ENCODE measurements around the gene GSK3A.

Gene GSK3A

DNA sequence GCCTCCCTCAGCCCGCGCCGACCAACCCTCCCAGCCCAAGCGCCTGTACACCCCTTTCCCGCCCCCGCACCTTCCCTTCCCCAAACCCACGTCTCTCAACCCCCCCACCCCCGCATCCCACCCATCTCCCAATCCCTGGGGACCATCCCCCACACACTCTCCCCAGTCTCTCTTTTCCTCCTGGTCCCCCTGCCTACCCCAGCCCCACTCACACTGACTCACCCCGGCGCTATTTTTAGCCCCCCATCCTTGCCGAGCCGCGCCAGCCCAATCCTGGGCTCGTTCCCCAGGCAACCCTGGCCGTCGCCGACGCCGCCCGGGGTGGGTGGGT is 38.4 kb upstream of the GSK3A start:
- DNase-seq (ENCODE audit: low read depth) = no peak

DNA sequence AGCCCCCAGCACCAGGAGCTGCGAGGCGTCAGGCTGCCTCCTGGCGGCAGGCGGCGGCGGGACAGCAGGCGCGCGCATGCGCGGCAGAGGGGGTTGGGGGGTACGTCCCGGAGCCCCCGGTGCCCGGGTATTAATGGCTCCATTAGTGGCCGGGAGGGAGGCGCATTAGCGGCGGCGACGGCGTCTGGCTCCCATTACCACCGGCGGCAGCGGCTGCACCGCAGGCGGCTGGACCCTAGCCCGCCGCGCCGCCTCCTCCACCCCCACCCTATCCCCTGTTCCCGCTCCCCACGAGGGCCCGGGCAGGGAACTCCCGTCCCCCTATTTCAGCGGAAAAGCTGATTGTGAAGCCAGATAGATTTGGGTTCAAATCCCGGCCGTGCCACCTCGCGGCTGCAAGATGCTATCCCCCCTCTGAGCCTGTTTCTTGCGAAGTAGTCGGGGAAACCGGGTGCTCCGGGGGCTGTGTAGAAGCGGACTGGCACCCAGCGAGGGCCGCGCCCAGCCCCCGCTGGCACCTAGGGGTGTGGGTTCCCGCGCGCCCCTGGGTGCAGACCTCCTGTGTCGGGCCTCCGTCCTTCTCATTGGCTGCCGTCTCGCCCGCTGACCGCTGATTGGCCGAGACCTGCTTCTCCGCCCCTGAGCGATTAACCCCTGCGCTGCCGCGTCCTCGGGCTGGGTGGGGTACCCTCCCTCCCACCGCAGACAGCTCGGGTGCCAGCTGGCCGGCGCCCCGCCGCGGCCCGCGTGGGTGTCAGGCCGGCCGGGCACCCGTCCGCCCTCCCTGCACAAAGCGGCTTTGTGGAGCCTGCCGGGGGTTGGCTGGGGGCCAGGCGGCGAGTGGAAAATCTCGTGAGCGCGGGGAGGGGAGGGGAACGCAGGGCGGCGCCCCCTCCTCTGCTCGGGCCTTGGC is 37.8 kb upstream of the GSK3A start:
- peak; percentile 56 for DNase-seq (ENCODE audit: low read depth)

DNA sequence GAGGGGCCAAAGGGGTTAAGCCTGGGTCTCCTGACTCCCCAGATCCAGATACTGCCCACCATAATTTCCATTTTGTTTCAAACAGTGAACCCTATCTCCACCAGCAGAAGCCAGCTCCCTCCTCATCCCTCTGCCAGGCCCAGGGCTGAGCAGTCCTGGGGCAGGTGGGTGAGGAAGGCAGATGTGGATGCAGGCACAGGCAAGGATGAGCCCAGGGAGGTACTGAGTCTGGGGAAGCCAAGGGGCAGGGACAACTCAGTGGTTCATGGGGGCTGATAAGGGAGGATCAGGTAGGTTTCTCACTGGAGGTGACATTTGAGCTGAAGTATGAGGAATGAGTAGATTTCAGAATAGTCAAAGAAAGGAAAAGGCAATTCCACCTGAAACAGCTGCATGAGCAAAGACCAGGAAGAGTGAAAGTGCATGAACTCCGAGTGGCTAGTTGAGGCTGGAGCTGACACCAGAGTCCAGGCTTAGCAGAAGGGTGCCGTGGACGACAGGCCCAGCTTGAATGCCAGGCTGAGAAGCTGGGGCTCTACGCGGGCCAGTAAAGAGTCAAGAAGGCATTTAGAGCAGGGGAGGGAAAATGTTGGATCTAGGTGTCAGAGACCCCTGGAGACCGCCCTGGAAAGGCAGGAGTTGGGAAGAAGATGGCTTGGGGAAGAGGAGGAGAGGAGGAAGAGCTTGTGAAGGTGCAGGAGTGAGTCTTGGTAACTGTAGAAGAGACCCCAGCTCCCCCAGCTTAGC is 36.9 kb upstream of the GSK3A start:
- DNase-seq (ENCODE audit: low read depth) = no peak

DNA sequence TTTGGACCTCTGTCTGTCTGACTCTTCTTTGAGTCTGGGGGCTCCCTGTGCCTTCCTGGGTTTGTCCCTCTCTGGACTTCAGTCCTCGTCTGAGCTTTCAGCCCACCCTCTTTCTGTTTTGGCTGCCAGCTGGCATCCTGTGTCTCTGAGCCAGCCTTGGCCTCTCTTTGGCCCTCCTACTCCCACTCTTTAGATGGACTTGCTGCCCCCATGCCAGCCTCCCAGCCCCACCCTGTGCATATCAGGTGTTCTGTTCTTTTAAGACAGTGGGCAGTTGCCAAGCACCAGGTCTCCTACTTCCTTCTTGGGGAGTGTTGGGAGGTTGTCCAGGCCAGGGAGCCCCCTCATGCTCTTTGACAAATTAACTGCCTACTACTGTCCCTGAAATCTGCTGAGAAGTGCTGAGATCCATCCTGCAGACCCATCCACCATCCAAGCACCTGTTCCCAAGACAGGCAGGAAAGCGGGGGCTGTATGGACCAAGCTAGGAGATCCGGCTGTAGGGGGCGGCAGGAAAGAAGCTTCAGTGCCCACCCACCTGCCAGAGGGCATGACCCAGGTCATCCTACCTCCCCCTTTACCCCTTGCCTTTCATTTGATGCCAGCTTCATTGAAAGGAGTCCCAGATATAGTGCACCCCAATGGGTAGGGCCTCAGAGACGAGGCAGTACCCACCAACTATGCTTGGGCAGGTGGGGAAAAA is 36.2 kb upstream of the GSK3A start:
- no peak for DNase-seq (ENCODE audit: low read depth)

DNA sequence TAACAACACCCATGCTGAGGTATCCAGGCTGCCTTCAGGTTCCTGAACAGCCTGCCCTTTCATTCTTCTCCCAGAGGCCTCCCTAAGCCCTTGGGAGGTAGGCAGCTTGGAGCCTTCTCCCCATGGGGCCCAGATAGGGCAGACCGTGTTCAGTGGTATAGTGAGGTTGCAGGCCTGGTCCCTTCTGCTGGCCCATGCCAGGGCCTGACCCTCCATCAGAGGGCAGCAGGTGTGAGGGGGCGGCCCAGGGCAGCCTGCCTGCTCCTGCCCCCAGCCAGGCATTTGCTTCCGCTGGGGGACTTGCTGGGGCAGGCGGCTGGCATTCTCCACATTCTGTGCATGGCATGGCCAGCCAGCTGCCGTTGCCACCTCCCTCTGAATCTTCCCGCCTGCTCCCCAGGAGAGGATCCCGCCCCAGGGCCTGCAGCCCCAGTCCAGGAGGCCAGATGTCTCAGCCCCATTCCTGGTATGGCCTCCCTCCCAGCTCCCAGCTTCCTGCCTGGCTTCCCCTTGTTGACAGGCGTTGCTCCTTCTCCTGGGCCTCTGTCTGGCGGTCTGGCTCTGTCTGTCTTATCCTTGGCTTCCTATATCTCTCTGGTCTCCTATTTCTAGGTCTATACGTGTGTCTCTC is 35.5 kb upstream of the GSK3A start:
- DNase-seq (ENCODE audit: low read depth) = no peak

DNA sequence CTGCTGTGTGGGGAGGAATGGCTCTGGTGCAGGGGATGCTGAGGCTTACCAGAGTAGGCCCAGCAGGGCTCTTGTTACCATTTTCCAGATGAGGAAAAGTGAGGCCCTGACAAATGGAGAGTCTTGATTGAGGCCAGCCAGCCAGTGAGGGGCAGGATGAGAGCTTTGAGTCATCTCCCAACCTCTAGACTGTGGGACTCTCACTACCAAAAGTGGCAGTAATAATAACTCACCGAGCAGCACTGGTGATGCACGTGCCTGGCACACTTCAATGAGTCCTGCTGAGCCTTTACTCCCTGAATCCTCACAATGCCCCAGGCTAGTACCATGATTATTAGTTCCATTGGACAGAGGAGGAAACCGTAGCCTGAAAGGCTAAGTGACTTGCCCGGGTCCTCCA is 34.4 kb upstream of the GSK3A start:
- DNase-seq (ENCODE audit: low read depth) = no peak

DNA sequence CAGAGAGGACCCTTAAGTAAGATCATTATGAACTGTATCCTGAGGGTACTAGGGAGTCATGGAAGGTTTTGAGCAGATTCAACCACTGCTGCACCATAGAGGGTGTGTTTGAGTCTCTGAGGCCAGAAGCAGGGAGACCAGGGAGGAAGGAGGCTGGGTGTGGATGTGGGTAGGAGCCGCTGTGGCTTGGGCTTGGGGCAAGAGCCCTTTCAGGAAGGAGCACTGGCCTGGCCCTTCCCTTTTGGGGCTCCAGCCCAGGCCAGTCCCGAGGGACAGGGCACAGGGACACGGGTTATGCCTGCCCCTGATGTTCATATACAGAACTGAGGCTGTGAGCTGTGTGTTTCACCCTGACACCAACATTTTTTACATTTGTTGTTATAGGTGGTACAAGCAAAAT is 33.9 kb upstream of the GSK3A start:
- no peak for DNase-seq (ENCODE audit: low read depth)

DNA sequence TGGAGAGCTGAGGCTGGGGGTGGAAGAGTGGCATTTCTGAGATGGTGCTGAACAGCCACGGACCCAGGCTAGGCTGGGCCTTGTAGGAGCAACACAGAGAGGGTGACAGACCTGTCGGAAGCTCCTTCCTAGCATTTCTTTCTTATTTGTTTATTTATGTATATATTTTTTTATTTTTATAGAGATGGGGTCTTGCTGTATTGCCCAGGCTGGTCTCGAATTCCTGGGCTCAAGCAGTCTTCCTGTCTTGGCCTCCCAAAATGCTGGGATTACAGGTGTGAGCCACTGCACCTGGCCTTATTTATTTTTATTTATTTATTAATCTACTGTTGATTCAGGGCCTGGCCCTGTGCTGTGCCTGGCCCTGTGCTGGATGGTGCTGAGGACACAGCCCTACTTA is 33.1 kb upstream of the GSK3A start:
- DNase-seq (ENCODE audit: low read depth) = no peak

DNA sequence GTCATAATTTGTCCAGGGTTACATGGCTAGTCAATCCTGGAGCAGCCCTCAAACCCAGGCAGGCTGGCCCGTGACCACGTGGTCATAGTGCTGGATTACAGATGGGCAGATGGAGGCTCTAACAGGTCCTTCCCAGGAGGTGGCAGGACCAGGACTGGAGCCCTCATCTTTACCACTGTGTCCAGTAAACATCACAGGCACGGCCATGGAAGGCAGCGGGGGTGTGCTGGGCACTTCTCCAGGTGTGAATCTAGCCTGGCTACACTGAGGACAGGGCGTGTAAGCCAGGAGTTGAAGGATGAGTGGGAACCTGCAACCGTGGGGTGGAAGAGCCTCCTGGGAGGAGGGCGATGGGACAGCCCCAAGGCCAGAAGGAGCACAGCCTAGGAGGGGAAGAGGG is 32.7 kb upstream of the GSK3A start:
- DNase-seq (ENCODE audit: low read depth) = no peak

DNA sequence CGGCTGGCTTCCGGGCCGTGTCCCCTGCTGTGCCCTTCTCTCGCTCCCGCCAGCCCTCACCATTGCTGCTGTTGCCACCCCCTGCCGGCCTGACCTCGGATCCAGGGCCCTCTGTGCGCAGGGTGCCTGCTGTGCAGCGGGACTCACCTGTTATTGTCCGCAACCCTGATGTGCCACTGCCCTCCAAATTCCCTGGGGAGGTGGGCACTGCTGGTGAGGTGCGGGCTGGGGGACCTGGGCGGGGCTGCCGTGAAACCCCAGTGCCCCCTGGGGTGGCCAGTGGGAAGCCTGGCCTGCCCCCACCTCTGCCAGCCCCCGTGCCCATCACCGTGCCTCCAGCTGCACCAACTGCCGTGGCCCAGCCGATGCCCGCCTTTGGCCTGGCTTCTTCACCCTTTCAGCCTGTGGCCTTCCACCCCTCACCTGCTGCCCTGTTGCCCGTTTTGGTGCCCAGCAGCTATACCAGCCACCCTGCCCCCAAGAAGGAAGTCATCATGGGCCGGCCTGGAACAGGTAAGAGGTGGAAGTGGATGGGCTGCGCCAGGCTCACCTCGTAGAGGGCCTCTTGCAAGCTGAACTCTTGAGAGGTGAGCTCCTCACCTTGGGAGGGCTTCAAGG is 31.8 kb upstream of the GSK3A start:
- no peak for DNase-seq (ENCODE audit: low read depth)

DNA sequence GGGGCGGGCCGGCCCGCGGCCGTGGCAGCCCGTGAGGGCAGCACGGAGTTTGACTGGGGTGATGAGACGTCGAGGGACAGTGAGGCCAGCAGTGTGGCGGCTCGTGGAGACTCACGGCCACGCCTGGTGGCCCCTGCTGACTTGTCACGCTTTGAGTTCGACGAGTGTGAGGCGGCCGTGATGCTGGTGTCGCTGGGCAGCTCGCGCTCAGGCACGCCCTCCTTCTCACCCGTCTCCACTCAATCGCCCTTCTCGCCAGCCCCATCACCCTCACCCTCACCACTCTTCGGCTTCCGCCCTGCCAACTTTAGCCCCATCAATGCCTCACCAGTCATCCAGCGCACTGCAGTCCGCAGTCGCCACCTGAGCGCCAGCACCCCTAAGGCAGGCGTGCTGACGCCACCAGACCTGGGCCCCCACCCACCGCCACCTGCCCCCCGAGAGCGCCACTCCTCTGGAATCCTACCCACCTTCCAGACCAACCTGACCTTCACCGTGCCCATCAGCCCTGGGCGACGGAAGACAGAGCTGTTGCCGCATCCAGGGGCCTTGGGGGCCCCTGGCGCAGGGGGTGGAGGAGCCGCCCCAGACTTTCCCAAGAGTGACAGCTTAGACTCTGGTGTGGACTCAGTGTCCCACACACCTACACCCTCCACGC is 31.1 kb upstream of the GSK3A start:
- no peak for DNase-seq (ENCODE audit: low read depth)

DNA sequence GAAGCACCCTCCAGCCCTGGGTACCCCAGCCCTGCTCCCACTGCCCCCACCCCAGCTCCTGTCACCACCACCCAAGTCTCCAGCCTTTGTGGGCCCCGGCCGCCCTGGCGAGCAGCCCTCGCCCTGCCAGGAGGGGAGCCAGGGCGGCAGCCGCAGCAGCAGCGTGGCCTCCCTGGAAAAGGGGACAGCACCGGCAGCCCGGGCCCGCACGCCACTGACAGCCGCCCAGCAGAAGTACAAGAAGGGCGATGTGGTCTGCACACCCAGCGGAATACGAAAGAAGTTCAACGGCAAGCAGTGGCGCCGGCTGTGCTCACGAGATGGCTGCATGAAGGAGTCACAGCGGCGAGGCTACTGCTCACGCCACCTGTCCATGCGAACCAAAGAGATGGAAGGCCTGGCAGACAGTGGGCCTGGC is 30.6 kb upstream of the GSK3A start:
- no peak for DNase-seq (ENCODE audit: low read depth)

DNA sequence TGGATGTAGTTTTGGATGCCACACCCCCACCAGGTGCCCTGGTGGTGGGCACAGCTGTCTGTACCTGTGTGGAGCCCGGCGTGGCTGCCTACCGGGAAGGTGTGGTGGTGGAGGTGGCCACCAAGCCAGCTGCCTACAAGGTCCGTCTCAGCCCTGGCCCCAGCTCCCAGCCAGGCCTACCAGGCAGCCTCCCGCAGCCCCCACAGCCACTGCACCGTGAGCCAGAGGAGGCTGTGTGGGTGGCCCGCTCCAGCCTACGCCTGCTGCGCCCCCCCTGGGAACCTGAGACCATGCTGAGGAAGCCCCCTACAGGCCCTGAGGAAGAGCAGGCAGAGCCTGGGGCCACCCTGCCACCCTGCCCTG is 30.1 kb upstream of the GSK3A start:
- no peak for DNase-seq (ENCODE audit: low read depth)

DNA sequence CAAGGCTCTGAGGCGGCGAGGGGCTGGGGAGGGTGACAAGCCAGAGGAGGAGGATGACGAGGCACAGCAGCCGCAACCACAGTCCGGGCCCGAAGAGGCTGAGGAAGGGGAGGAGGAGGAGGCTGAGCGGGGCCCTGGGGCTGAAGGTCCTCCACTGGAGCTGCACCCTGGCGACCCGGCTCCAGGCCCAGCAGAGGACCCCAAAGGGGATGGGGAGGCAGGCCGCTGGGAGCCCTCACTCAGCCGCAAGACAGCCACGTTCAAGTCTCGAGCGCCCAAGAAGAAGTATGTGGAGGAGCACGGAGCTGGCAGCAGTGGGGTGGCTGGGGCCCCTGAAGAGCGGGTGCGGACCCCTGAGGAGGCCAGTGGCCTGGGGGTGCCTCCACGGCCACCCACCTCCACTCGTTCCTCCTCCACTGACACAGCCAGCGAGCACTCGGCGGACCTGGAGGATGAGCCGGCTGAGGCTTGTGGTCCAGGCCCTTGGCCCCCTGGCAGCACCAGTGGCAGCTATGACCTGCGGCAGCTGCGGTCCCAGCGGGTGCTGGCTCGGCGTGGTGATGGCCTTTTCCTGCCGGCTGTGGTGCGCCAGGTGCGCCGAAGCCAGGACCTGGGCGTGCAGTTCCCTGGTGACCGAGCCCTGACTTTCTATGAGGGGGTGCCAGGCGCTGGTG is 29.6 kb upstream of the GSK3A start:
- no peak for DNase-seq (ENCODE audit: low read depth)

DNA sequence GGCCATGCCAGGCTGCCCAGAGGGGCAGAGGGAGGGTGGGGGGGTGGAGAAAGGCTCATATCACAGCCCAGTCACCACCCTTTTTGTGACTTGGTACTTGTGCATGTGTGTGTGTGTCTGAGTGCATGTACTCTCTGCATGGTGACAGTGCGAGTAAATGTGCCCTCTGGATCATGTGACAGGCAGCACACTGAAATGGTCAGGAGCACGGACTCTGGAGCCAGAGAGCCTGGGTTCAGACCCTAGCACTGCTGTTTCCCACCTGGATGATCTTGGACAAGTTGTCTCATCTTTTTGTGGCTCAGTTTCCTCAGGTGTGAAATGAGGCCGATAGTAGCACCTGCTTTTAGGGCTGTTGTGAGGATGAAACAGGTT is 28.6 kb upstream of the GSK3A start:
- DNase-seq (ENCODE audit: low read depth) = no peak

DNA sequence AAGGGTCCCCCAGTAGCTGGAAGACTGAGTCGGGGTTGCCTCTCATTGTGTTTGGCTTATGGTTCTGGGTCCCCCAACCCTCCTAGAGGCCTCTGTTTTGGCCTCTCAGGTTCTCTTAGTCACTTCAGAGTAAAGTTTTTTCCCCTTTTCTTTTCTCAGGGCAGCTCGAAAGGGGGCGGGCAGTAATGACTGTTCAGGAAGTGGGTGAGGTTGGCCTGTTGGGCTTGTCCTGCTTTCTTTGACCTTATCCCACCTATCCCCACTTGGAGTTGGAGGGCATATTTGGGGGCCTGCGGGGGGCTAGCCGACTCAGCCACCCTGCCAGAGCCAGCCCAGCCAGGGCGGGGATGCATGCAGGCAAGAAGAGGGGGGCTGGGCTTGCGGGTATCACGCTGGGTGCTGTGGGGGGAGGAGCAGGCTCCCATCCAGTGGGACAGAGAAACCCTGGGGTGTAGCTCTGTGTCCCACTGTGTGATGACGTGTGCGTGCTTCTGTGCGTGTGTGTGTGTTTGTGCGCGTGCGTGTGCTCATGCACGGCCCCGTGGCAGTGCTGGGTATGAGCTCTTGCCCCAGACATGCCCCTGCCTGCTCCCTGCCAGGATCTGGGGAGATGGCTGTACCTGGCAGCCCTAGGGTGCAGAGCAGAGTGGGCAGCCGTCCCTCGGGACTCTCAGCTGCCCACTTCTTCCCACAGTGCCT is 28.1 kb upstream of the GSK3A start:
- DNase-seq (ENCODE audit: low read depth) = no peak

DNA sequence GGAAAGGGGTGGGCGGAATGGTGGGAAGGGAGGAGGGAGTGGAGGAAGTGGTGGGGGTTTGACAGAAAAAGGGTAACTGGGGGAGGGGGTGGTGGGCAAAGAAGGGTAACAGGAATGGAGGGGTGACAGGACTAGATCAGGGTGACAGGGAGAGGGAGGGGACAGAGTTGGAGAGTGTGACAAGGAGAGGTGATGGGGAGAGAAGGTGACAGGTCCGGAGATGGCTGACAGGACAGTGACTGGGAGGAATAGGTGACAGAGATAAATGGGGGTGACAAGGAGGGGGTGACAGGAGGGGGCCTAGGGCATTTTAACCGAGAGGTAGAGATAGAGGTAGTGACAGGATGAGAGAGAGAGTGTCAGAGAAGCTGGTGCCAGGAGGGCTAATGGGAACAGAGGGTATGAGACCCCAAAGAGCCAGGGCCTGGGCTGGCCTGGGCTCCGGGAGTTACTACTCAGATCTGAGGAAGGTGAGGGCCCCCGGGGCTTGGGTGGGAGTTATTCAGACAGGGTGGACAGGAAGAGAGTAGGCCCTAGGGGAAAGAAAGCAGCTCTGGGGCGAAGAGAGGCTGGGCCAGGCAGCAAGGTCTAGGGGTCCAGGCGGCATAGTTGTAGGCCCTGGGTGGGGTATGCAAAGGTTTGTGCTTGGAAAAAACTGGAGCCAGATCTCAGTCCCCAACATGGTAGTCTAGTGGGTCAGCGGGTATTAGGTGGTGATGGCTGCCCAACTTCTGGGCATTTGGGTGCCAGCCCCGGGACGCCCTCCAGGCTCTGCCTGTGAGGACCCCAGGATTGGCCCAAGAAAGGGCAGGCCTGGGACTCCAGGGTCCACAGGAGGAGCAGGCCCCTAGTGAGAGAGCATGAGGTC is 27.3 kb upstream of the GSK3A start:
- DNase-seq (ENCODE audit: low read depth) = no peak

DNA sequence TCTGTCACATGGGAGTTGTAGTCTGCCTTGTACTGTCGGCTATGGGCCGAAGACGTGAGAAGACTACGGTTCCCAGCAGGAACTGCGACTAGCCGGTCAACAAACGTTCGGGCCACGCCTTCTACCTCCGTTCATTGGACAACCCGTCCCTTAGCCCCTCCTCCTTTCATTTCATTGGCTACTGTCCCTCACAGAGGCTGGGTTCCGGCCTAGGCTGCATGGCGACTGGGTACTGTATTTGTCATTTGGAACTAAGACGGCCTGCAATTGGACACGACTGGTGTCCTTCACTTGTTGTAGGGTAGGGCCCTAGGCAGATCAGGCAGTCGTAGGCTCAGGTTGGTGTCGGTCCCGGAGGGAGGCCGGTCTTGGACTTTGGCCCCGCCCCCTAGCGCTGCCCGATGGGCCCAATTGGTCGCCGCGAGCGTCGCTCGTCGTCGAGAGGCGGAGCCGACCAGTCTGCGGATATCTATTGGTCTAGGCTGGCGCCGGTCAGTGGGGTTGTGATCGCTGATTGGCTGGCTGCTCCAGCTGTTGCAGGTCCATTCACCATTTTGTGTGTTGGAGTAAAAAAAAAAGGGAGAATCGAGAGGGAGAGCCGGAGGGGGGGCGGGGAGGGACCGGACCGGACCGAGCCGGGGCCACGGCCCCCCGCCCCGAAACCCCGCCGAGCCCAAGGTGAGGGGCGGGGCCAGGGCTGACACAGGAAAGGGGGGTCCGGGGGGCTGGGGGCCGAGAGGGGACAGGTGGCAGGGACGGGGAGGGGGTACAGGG is 26.5 kb upstream of the GSK3A start, which contains the start of gene CIC:
TSS of gene CIC (plus strand) at position 549 of the 774 bp plus-strand sequence. CDS start 2,532 bp downstream, outside the sequence.
- peak; percentile 100 for DNase-seq (ENCODE audit: low read depth)

Measured in HS-5 (cell line).